Stimulated activated CD4-positive, alpha-beta T cell treated with anti-CD3 and anti-CD28 coated beads, Interleukin-2, amount 100 ng/mL, for 4 hours (primary cell): ENCODE measurements around the gene TMEM120B.
A peak's percentile ranks its signal among the peaks of the same experiment; 100 is the strongest.
"Not testable (repeated sequence)": the region's sequence is repeated elsewhere in the genome, so short reads cannot be mapped to it uniquely, and the experiment has no call there.

Source experiments
- DNase-seq: peaks from one replicate; pipeline ENCODE4 v3.0.0-alpha.2; 2020; ENCODE audit warnings: low read depth

The TMEM120B gene

DNA sequence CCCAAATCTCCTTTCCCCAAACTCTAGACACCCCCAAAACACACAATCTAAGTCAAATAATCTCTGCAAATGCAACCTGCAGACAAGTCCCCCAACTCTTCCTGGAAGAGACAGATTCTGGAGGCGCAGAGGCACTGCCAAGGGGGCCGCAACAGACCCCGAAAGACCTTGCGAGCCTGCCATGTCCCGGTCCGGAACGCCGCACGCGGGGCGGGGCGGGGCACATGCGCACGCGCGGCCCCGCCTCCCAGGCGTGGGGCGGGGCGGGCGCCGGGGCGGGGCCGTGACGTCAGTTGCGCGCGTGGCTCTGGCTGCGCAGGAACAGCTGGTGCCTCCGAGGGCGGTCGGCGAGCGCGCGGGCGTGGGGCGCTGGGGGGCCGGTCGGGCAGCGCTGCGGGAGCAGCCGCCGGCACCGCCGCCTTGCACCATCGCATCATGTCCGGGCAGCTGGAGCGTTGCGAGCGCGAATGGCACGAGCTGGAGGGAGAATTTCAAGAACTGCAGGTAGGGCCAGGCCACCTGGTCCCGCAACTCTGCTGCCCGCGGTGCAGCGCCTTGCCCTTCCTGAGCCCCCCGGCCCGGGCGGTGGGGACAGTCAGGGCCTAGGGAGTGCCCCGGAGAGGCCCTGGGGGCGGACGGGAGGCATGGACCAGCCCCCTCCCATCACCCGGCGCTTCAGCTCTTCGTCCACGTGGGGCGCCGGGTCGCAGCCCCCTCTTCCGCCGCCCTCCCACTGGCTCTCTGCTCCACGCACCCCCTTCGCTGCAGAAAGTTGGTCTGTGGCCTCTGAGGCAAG lies at the start of gene TMEM120B:
TMEM120B (plus strand) TSS at position 292 of the 796 bp plus-strand sequence; CDS start at position 436, 144 bp downstream.
- DNase-seq: peak; percentile 77

DNA sequence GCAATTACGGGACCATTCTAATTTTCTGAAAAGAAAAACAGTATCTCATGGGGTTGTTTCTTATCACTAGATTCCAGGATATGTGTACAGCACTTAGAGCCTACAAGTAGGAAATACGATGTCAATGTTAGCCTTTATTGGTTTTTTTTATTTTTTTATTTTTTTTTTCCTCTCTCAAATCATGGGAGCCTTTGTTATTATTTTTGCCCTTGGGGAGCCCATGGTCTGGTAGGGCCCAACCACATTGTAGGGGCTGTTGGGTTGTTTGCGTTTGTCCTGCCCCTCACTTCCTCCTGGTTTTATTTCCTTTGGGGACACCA lies 49.0 kb upstream of the TMEM120B start:
- DNase-seq: no peak

DNA sequence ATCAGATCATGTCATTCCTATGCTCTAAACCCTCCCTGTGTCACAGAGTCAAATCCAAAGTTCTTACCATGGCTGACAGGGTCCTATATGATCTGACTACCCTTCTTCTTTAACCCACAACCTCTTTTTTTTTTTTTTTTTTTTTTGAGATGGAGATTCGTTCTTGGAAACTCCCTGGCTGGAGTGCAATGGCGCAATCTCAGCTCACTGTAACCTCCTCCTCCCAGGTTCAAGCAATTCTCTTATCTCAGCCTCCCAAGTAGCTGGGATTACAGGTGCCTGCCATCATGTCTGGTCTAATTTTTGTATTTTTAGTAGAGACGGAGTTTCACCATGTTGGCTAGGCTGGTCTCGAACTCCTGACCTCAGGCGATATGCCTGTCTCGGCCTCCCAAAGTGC lies 45.7 kb upstream of the TMEM120B start:
- not testable (repeated sequence) for DNase-seq

DNA sequence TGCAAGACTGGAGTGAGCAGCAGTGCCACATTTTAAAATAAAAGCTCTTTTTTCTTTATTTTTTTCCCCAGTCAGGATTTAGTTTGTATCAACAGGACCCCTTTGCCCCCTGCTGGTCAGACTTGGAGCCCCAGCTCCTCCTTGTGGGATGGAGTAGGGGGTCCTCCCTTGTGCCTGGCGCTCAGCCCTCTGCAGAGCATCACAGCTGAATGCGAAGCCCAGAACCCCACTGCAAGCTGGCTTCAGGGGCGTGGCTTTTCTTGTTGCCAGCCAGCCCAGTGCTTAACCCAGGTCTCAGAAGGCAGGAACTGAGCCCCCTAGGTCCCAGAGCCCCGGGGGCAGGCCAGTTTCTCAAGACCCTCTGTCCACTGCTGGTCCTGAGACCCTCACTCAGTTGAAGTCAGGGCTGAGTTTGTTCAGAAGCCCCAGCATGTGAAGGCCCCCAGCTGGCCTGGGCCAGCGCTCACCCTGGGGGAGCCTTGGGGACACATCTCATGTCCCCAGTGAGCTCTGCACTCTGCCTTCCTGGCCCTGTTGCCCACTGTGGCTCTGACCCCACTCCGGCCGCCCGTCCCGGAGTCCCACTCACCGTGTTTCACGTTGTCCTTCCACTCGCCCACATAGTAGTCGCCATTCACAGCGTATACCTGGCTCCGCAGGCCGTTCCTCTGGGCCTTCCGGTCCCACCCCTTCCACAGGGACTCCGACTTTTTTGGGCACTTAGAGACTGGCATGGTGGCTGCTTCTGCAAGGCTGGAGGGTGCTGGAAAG lies 43.6 kb upstream of the TMEM120B start:
- DNase-seq: peak; percentile 54

DNA sequence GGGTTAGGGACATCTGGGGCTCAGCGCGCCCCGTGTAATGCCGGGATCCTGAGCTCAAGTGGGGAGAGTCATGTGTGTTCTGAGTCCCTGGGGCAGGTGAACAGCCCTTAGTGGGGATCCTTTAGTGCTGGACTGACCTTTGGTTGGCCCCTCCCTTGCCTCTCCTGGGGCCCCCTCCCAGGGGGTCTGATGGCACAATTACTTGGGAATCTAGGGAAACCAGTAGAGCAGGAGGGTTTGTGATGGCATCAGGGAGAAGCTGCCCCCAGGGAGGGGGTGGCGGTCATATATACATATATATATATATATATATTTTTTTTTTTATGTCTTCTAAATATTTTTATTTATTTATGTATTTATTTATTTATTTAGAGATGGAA lies 43.0 kb upstream of the TMEM120B start, which contains the start of gene MORN3:
MORN3 (minus strand) TSS at position 134 of the 380 bp plus-strand sequence. CDS start 171 bp downstream, outside the sequence.
- no peak for DNase-seq

DNA sequence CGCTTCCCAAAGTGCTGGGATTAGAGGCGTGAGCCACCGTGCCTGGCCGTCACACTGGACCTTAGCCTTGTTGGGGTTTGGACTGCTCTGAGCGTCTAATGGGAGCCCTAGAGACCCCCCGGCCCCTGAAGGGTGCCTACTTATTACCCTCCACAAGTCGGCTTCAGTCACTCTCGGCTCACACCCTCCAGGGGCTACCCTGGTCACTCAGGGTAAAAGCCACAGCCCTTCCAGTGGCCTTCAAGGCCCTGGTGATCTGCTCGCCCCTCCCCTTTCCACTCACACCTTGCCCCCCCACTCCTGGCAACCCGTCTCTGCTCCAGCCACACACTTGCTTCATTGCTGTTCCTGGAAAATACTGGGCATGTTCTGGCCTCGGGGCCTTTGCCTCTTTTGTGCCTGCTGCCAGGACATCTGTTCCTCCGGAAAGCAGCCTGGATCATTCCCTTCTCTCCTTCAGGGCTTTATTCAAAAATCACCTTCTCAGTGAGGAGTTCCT lies 39.5 kb upstream of the TMEM120B start:
- DNase-seq: no peak

DNA sequence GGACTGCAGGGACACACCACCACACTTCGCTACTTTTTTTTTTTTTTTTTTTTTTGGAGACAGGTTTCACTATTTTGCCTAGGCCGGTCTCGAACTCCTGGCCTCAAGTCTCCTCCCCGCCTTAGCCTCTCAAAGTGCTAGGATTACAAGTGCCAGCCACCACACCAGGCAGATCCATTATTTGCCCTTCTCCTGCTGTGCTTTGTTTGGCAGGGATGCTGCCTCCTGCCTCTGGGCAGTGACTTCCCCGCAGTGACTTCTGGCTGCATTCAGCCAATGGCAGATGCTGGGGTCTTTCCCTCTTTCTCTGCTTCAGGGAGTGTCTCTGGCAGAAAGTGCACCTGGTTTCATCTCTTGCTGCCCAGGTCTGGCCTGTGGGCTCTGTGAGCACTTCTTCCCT lies 36.4 kb upstream of the TMEM120B start:
- no peak for DNase-seq

DNA sequence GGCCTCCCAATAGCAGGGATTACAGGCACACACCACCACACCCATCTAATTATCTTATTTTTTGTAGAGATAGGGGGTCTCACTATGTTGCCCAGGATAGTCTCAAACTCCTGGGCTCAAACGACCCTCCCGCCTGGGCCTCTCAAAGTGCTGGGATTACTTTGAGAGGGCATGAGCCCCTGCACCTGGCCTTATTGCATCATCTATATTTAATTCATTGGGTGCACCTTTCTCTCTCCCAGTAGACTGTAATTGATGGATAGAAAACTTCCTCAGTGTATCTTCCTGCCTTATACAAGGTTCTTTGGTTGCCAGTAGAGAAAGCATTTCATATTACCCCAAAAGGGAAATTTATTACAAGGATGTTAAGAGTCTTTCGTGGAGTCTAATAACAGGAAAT lies 34.2 kb upstream of the TMEM120B start:
- DNase-seq: no peak

DNA sequence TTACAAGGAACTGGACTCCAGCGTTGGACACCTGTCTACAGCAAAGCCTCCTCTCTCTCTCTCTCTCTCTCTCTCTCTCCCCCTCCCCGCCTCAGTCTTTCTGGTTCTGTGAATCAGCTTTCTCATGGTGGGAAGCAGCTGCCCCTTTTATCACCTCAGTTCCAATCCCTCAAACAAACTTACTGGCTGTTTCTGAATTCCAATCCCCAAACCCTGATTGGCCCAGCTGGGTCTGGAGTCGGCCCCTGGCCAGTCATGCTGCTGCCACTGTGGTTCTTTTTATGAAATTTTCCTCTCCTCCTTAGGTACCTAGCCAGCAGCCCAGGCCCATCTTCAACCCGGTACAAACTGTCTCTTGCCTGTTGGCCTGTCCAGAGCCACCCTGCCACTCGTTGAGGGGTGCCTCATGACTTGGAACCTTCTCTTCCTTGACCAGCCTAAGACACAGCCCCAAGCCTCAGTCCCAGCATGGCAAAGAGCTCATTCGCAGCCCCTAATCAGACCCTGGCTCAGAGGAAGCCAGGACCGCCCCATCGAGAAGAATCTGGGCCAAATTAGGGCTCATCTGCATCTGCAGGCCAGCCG lies 33.7 kb upstream of the TMEM120B start:
- no peak for DNase-seq

DNA sequence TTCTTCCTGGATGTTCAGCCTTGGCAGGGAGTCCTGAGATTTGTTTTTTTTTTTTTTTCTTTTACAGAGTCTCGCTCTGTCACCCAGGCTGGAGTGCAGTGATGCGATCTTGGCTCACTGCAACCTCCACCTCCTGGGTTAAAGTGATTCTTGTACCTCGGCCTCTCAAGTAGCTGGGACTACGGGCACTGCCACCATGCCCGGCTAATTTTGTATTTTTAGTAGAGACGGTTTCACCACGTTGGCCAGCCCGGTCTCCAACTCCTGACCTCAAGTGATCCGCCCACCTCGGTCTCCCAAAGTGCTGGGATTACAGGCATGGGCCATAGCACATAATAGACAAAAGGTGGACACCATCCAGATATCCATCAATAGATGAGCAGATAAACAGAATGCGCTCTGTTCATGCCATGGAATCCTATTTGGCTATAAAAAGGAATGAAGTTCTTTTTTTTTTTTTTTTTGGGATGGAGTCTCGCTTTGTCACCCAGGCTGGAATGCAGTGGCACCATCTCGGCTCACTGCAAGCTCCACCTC lies 32.8 kb upstream of the TMEM120B start:
- not testable (repeated sequence) for DNase-seq

DNA sequence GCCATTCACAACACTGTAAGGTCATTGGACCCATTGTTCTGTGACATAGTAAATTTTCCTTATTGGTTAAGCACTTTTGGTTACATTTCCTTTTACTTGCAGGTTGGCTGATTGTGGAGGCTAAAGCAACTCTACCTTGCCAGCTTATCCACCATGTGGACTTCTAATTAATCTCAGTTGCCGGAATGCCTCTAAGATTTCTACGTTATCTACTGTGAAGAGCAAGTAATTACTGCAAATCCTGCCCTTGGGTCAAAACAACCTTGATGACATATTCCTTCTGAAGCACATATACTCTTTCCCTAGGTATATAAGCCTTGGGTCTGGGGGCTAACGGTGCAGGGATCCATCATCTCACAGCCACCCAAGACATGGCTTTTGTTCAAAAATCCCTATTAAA lies 23.6 kb upstream of the TMEM120B start:
- no peak for DNase-seq

DNA sequence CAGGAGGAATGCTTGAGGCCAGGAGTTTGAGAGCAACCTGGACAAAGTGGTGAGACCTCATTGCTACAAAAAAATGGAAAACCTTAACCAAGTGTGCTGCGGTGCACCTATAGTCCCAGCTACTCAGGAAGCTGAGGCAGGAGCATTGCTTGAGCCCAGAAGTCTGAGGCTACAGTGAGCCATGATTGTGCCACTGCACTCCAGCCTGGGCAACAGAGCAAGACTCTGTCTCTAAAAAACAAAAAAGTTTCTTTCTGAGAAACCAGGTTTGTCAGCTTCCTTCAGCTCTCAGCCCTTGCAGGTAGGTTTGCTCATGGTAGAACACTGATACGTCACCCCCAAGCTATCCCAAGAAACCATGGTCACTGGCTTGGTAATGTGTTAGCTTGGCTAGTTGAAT lies 23.1 kb upstream of the TMEM120B start:
- no peak for DNase-seq

DNA sequence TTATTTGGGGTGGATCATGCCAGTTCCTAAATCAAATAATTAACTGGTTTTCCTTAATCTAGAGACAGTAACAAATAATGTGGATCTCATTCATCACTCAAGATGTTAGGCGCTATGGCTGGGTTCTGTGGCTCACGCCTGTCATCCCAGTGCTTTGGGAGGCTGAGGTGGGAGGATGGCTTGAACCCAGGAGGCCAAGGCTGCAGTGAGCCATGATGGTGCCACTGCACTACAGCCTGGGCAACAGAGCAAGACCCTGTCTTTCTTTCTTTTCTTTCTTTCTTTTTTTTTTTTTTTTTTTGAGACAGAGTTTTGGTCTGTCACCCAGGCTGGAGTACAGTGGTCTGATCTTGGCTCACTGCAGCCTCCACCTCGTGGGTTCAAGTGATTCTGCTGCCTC lies 19.8 kb upstream of the TMEM120B start:
- not testable (repeated sequence) for DNase-seq

DNA sequence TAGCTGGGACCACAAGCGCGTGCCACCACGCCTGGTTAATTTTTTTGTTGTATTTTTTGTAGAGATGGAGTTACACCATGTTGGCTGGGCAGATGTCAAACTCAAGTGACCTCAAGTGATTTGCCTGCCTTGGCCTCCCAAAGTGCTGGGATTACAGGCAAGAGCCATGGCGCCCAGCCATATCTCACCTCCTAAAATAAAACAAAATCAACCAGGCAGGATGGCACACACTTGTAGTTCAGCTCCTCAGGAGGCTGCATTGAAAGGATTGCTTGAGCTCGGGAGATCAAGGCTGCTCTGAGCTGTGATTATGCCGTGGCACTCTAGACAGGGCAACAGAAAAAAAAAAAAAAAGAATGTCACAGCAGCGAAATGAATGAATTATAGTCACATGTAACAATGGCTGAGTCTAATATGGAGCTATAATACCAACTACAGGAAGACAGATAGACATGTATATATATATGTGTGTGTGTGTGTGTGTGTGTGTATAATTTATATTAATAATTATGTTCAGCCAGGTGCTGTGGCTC lies 19.3 kb upstream of the TMEM120B start:
- no peak for DNase-seq

DNA sequence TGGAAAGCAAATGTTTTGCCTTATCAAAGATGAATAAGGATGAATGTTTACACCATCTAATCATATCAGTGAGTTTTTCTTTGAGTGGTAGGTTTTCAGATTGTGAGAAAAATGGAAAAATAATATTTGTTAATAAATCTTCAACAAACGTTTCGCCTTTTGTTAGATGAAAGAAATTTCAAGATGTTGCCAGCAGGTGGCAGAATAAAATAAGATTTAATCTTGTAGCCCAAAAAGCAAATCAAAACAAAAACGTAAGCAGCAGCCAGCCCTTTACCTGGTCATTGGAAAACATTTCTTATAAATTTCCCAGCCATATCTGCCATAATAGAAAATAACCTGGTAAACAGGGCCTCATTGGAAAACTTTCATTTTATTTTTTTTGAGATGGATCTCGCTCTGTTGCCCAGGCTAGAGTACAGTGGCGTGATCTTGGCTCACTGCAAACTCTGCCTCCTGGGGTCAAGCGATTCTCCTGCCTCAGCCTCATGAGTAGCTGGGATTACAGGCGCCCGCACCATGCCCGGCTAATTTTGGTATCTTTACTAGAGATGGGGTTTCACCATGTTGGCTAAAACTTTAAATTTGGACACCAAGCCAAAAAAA lies 15.4 kb upstream of the TMEM120B start:
- DNase-seq: no peak

DNA sequence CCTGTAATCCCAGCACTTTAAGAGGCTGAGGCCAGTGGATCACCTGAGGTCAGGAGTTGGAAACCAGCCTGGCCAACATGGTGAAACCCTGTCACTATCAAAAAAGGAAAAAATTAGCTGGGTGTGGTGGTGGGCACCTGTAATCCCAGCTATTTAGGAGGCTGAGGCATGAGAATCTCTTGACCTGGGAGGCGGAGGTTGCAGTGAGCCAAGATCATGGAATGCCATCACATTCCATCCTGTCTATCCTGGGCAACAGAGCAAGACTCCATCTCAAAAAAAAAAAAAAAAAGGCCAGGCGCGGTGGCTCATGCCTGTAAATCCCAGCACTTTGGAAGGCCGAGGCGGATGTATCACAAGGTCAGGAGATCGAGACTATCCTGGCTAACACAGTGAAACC lies 14.7 kb upstream of the TMEM120B start:
- DNase-seq: not testable (repeated sequence)

DNA sequence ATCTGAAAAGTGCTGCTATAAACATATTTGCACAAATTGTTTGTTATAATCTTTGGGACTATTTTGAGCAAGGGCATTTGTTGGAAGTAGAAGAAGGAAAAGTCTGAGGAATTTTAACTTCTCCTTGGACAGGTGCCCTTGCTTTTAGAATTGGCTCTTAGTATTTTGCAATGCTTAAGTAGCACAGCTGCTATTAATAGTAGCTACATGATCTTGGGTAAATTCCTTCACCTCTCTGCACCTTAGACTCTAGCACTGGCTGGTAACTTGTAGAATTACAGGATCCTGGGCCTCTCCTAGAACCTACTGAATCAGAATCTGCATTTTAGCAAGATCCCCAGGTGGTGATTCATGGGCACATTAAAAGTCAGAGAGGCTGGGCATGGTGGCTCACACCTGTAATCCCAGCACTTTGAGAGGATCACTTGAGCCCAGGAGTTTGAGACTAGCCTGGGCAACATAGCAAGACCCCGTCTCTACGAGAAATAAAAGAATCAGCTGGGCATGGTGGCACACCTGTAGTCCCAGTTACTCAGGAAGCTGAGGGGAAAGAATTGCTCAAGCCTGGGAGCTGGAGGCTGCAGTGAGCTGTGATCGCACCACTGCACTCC lies 10.8 kb upstream of the TMEM120B start:
- no peak for DNase-seq

DNA sequence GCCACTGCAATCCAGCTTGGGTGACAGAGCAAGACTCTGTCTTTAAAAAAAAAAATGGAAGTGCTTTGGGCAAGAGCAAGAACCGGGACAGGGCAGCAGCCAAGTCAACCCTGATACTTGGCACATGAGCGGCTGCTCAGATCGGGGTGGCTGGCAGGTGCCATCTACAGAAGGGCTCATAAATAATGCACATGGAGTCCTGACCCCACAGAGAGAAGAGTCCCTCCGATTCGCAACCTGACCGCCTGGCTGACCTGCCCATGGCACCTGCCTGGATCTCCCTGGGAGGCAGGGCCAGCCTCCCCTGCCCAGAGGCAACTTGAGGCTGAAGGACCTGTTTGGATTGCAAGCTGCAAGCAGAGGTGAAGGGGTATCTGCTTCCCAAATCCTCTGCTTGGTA lies 9.6 kb upstream of the TMEM120B start:
- no peak for DNase-seq

DNA sequence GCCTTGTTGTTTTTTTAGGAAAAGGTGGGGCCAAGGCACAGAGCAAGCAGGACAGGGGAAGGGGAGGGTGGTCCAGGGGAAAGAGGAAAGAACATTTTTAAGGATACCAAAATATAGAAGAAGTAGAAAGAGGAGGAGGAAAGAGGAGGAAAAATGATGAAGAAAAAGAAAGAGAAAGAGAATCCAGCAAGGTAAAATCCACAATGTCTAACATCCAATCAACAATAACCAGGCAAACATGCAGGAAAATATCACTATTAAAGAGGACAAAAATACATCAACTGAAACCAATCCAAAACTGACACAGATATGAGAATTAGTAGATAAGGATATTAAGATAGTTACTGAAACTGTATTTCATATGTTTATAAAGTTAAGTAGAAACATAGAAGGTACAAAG lies 7.0 kb upstream of the TMEM120B start:
- DNase-seq: no peak

DNA sequence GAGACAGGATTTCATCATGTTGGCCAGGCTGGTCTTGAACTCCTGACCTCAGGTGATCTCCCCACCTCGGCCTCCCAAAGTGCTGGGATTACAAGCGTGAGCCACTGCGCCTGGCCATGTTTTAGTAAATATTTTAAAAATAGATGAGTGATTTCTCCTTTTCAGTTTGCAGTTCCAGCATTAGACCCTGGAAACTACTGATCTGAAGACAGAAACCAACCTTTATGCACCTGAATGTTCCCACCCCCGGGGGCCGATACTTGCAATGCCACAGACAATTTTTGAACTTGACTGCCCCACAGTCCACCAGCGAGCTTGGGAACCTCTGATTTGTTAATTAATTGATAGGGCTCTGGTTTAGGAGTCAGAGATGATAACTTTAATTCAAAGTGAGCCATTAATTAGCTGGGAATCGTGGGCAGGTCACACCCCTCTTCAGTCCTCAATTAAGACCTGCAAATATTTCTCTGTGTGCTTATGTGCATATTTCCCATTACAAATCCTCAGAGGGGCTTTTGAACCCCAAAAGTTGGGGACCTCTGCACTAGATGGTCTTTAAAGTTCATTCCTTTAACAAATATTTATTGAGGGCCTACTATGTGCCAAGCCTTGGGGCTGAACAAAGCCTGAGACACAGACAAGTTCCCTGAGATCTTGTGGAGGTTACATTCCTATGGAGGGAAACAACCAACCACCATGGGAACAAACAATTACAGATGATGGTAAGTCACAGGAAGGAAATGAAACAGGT lies 4.1 kb upstream of the TMEM120B start:
- DNase-seq: no peak

DNA sequence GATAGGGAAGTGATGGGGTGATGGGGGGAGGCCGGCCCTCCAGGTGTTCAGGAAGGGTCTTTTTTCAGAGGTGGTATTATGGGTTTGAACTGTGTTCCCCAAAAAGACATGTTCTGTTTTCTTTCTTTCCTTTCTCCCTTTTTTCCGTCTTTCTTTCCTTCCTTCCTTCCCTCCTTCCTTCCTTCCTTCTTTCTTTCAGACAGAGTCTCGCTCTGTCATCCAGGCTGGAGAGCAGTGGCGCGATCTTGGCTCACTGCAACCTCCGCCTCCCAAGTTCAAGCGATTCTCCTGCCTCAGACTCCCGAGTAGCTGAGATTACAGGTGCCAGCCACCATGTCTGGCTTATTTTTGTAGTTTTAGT lies 3.5 kb upstream of the TMEM120B start:
- not testable (repeated sequence) for DNase-seq
